HG03039 (cell line): ENCODE measurements around the gene CHSY1.
"Not testable (repeated sequence)": the region's sequence is repeated elsewhere in the genome, so short reads cannot be mapped to it uniquely, and the experiment has no call there.

Source experiments
- ATAC-seq: cut with Tn5 transposase; IDR thresholded peaks from one replicate; pipeline ENCODE4 v1.9.1; 2021; ENCODE audit warnings: mild to moderate bottlenecking, moderate library complexity; ENCODE audit not compliant: unreplicated experiment

The CHSY1 gene

DNA sequence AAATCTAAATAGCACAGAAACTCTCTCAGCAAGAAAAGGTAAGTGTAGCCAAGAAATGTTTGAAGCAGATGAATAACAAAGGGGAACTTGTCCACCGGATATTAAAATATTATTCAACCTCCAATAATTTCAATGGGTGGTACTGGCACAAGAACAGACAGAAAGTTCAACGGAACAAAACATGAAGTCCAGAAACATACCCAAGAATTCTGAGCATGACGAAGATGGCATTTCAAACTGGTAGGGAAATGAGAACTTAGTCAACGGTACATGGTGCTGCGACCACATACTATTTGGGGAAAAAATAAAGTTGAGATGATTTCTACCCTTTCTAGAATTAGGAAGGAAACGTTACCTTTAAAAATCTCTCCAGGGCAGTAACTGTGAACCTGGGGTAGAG, 5.5 kb downstream of the CHSY1 start:
- no peak for ATAC-seq

DNA sequence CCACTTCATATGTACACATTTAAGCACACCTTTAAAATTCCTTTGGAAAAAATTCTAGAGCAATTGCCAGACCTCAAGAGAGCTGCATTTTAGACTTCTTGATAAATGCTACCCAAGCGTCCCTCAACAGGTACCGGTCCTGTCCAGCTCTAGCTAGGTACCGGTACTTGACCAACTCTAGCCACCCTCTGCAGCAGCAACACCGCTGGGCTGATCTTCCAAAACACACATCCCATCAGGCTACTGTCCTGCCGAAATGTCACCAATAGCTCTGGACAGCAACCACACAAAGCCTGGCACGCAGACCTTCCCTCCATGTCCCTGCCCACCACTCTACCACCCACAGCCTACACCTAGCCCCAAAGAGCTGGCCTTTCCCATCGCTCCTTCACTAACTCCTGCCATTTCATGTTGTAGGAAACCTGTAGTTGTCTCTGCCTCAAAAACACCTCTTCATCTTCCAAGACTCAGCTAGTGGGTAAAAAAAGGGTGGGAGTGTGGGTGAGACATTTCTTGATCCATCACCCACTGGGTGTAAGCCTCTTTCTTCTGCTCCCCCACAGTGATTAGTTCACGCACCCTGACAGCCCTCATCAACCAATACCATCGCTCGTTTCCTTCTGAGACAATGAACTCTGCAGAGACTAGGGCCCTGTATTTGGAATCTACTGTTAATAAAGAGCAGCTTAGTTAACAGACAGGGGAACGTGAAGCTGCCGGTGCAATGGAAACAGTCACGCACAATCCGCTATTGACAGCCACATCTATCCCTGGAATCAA, 6.8 kb downstream of the CHSY1 start:
- ATAC-seq: no peak

DNA sequence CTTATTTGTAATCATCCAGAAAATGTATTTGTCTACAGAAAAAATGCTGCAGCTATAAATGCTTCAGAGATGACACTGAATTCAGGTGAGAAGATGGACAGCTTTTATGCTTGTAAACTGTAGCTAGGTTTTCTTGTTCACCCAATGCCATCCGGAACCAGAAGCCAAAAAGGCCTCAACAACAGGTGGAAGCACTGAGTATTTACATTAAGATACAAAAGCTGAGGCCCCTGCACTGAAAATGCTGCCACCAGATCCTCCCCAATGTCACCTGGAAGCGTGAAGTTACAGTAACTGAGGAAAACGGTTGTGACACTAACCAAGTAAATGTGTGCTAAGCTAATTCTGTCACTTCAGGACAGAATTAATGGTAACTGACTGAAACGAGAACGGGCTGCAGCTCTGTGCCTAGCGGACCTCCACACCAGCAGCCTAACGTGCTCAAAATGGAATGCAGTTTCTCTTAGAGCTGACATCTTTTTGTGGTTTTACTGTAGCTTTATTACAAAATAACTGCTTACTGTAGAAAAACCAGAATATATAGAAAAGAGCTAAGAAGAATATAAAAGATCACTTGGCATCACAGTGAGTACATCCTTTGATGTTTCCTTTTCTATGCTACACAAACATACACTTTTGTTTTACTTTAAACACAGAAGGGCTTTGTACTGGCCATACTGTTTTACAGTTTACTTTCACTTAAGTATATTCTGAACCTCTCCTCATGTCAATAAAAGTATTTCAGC, 7.6 kb downstream of the CHSY1 start:
- ATAC-seq: no peak

- ATAC-seq: no peak
Measured at GRCh38 chr15:101243420-101243819, 8.4 kb downstream of the CHSY1 start.

DNA sequence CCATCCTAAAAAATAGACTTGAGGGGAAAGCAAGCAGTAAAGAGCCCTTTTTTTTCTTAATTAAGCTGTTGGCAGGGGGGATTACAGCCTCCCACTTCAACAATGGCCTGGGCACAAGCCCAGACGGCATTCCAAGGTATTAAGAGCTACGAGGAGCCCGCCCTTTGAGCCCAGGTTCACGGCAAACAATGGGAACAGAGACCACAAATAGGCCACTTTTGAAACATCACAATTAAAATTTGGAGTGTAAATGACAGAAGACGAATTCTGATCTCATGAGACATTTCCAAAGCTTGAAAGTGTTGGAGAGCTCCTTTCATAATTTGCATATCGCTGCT, 8.9 kb downstream of the CHSY1 start:
- ATAC-seq: no peak

DNA sequence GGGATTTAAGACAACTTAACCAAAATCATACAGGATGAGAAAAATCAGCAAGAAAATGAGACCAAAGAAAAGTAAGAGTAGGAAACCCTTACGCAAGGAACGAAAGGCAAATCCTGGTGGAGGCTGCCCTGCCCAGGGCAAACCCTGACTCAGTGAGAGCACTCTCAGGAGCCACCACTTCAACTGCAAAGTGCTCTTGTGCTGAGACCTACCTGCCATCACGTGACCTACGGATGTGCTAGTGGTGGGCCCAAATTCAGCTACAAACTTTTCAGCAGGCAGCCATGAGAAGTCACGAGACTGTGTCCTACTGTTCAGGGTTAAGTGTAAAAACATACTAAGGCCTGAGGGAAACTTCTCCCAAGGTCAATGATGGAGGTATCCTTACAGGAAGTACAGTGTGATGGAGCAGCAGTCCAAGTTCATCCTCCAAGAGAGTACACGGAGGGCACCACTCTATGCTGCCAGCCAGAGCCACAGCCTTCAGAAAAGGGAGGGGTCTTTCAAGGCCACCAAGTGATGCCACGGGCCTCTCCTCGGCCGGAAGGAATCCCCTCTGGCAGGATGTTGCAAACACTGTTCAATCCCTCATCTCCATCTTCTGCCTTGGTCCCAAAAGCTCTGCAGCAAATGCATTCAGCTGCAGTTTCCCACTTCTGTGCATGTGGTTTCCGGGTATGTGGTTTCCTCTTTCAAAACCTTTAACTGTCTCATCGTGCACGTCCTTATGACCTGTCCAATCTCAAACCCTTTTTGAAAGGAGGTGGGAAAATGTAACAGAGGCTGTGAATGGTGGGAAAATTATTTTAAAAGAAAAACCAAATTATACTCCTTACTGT, 9.5 kb downstream of the CHSY1 start:
- ATAC-seq: peak; percentile 60

- ATAC-seq: no peak
Measured at GRCh38 chr15:101240358-101240757, 11.5 kb downstream of the CHSY1 start.

- ATAC-seq: no peak
Measured at GRCh38 chr15:101239724-101240136, 12.1 kb downstream of the CHSY1 start.

GRCh38 chr15:101237251-101237650, 14.6 kb downstream of the CHSY1 start:
- ATAC-seq: no peak

DNA sequence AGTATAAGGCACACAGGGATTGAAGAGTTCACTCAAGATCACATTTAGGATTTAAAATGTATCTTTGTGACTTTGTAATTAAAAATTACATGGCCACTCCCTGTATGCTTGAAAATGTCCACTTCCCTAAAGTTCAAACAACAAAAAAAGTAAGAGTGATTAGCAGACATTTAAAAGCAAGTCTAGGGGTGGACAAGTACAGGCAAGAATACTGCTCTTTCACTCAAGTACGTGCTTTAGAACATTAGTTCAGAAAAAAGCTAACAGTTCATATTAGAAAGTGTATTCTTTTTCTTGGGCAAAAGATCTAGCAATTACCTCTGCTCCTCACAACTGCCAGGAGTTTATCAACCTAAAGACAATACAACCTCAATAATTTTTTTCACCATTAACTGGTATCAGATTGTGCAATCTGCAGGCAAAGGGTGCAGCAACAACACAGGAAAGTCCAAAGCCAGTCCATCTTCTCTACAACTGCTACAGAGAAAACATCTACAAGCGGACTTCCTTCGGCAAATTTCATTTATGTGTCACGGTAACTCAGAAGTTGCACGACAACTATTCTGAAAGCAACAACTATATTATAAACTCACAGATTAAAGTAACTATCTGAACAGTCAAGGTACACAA, 18.1 kb downstream of the CHSY1 start:
- ATAC-seq: no peak

DNA sequence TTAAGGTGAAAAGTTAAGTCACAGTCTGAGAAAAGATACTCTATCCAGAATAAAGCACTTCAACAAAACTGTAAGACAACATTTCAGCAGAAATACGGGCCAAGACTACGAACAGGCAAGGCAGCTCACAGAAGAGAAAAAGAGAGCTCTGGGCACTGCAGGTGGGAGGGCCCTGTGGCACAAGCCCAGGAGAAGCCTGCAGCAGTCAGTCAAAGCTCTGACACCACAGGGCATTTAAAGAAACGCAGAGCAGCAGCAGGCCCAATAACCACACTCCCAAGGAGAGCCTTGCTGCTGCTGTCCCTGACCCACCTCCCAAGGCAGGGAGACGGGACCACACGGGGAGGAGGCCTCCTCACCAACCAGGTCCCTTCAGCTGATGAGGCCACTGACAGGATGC, 19.2 kb downstream of the CHSY1 start:
- no peak for ATAC-seq

DNA sequence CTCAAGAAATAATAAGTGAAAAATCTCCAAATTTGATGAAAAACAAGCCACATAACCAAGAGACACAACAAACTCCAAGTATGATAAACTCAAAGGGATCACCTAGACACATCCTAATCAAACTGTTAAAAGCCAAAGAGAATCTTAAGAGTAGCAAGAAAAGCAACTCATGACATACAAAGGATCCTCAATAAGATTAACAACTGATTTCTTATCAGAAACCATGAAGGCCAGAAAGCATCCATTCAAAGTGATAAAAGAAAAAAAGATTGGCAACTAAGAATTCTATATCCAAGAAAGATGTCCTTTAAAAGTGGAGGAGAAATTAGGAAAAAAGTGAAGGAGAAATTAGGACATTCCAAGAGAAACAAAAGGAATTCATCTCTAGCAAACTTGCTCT, 23.5 kb downstream of the CHSY1 start:
- ATAC-seq: no peak

DNA sequence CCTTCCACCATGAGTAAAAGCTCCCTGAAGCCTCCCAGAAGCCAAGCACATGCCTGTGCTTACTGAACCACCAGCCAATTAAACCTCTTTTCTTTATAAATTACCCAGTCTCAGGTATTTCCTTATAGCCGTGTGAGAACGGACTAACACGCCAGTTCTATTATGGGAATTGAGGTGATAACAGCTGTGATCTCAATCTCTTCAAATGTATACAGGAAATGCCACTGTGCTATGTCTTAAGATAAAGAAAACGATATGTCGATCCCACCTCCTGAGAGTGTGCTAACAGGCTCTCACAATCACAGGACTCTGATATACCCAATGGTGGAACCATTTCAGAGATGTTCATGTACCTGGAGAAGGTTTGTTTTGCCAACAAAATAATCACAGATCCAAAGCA, 26.2 kb downstream of the CHSY1 start:
- no peak for ATAC-seq

DNA sequence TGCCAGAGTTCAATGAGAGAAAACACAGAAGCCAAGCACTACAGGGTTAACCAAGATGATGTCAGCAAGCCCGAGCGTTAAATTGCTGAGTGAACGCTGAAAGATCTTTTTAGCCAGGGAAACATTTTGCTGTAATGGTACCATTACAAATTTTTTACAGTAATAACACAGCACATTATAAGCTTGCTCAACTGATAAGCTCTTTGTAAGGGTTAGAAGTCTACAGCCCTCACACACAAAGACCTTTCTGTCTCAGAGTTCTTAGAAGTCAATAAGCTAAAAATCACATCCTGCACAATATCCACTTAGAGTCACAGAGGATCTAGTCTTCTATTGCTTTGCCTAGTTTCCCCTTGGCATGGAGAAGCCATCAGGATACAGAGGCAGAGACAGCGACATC, 29.9 kb downstream of the CHSY1 start:
- no peak for ATAC-seq

DNA sequence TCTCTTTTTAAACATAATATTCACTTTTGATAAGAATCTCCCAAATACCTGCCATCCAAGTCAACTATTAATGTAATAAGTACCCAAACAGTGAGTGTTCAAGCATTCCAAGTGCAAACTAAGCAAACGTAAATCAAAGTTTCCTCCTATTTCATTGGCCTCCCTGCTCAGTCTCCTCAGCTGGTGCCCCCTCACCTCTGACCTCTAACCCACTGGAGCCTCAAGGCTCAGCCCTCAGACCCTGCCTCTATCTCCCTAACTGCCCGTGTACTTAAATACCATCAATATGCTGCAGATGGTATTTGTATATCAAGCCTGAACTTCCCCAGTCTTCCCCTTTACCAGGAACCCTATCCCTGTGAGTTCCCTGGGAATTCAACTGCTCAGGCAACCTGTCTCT, 31.8 kb downstream of the CHSY1 start:
- ATAC-seq: no peak

DNA sequence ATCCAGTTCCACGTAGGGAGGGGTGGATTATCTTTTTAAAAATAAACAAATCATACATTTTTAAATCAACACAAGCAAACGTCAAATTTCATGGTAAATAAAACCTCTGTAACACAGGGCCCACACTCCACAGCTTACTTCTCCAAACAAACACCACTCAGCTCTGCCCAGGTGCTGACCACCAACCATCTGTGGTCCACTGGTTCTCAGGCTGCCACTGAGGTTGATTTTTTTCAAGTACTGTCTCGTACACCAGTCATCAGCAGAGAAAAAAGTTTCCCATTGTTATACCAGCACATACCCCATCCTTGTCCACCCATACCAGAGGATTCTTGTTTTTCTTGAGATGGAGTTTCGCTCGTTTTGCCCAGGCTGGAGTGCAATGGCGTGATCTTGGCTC, 32.4 kb downstream of the CHSY1 start:
- ATAC-seq: no peak

DNA sequence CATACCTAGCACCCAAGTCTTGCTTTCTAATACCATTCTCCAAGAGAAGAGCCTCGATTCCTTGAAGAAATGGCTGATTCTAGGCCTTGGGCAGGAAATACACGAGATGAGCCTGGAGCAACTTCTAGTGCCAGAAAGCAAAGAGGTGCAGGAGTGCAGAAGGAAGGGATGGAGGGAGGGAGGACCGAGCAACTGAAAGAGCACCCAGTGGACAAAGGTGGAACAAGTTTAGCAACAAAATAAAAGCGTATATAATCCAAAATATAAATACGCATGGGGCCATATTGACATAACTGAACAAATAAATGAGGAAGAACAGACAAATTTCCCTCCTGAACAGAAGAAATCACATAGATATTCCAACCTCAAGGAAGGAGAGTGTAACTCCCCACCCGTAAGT, 34.4 kb downstream of the CHSY1 start:
- ATAC-seq: no peak

GRCh38 chr15:101216100-101216499, 35.7 kb downstream of the CHSY1 start:
- ATAC-seq: no peak

DNA sequence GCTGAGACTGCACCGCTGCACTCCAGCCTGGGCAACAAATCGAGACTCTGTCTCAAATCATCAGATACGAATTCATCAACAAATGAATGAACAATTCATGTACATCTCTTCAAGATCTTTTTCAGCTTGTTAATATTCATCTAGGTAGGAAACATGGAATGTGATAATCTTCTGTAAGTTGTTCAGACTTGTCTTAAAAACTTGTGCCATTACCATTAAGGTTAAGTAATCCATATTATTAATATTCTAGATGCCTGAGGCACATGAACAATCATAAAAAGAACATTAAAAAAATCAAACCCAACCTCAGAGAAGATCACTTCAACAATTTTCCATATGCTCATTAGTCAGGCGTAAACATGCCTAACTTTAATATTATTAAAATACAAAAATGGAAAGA, 36.2 kb downstream of the CHSY1 start:
- ATAC-seq: no peak

GRCh38 chr15:101214435-101215097, 37.3 kb downstream of the CHSY1 start:
- not testable (repeated sequence) for ATAC-seq

GRCh38 chr15:101213570-101213969, 38.3 kb downstream of the CHSY1 start:
- no peak for ATAC-seq
